ENCODE measurements around the gene DAAM2. TPM values are rescaled to one million over a fixed set of nuclear protein-coding genes. Genes with fewer than 3 reads are reported as not detected.

The DAAM2 gene
- total RNA-seq, 2 donors from 2014 or later = 10.1 to 12.2 TPM

DNA sequence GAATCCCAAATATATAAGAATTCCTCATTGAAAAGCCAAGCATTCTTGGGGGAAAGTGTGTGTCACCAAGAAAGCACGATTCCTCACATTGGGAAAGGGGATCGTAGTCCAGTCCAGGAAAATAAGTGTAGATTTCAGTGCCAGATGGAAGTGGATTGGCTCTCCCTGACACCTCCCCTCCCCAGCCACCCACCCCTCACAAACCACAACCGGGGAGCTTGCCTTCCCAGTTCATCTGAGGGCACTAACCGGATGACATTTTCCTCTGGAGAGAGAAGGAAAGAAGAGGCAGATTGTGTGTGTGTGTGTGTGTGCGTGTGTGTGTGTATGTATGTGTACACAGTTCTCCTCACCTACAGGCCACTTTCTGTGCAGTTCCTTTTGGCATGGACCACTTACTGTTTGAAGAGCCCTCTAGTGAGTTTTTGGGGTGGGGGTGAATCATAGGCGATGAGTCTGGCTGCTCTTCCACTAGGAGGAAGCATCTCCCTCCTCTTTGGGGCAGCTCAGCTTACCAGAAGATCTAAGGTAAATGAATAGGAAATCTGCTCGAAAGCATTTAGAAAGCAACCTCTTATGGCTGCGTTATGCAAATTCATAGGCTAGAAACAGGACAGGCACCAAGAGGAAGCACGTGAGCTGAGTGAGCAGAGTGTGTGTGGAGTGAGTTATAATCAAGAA is 20.8 kb downstream of the DAAM2 start:
- H3K4me3 ChIP-seq = no peak overlapping the region
- no peaks in the 10 kb centered on the region for H3K9me3 ChIP-seq
- H3K27ac ChIP-seq = no peak overlapping the region
- intact Hi-C loops (cut with DNase I) = no loop called here
- 63 to 68% methylated on average over 9 of the region's 9 CpGs for WGBS, 2 donors
- ATAC-seq (peak; percentile 53), DNase-seq (peak in 2 of 4 donors; percentile 18 to 48)
- no peaks in the 10 kb centered on the region for H3K27me3 ChIP-seq
- TF ChIP-seq, protein P1, sequence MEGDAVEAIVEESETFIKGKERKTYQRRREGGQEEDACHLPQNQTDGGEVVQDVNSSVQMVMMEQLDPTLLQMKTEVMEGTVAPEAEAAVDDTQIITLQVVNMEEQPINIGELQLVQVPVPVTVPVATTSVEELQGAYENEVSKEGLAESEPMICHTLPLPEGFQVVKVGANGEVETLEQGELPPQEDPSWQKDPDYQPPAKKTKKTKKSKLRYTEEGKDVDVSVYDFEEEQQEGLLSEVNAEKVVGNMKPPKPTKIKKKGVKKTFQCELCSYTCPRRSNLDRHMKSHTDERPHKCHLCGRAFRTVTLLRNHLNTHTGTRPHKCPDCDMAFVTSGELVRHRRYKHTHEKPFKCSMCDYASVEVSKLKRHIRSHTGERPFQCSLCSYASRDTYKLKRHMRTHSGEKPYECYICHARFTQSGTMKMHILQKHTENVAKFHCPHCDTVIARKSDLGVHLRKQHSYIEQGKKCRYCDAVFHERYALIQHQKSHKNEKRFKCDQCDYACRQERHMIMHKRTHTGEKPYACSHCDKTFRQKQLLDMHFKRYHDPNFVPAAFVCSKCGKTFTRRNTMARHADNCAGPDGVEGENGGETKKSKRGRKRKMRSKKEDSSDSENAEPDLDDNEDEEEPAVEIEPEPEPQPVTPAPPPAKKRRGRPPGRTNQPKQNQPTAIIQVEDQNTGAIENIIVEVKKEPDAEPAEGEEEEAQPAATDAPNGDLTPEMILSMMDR (IDR thresholded peaks at IDR 0.05) = no peak
- no peak for TF ChIP-seq POLR2A (IDR thresholded peaks at IDR 0.05)
- no peaks in the 10 kb centered on the region for H3K4me1 ChIP-seq
- no peaks in the 10 kb centered on the region for H3K36me3 ChIP-seq (replicated peaks in 1 of 2; ENCODE audit: insufficient read depth in 1 of 2, low read depth in 2 of 2)

DNA sequence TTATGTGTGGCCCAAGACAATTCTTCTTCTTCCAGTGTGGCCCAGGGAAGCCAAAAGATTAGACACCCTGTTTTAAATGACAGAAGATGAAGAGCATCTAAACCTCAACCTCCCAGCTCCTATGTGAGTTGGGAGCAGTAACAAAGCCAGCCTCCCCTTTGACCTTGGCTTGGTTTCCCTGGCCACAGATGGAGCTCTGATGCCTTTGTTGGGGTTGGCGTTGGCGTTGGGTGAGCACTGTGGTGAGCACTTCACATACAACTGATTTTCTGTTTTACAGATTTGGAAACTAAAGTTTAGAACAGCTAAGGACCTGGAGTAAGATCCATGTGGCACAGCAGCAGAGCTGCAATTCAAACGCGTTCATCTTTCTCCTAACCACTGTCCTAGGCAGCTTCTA is 22.1 kb downstream of the DAAM2 start:
- 97 to 98% methylated on average over 4 of the region's 4 CpGs for WGBS, 2 donors
- ATAC-seq (no peak), DNase-seq (no peak)
- intact Hi-C loops (cut with DNase I) = no loop called here
- H3K4me3 ChIP-seq = no peak overlapping the region
- H3K4me1 ChIP-seq = no peaks in the 10 kb centered on the region
- no peaks in the 10 kb centered on the region for H3K36me3 ChIP-seq (replicated peaks in 1 of 2; ENCODE audit: insufficient read depth in 1 of 2, low read depth in 2 of 2)
- H3K27ac ChIP-seq = no peak overlapping the region
- TF ChIP-seq, protein P1 (IDR thresholded peaks at IDR 0.05) = no peak
- no peaks in the 10 kb centered on the region for H3K9me3 ChIP-seq
- H3K27me3 ChIP-seq = no peaks in the 10 kb centered on the region

DNA sequence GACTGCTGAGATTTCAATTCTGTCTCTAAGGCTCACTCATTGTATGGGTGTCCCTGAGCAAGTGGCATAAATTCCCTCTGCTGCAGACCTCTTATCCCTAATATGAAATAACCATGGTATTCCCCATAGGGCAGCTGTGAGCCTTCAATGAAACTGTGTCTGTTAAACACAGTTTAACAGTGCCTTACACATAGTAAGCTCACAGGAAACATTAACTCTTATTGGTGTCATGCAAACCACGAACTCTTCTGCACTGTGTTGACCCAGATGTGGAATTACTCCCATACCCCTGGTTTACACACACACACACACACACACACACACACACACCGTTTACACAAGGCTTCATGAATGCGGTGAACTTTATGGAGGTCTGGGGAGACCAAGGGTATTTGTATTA is 23.2 kb downstream of the DAAM2 start:
- Histone ChIP-seq H3K9me3 (no peaks in the 10 kb centered on the region), H3K27me3 (no peaks in the 10 kb centered on the region), H3K4me1 (no peaks in the 10 kb centered on the region), H3K4me3 (no peak overlapping the region), H3K27ac (no peak overlapping the region), H3K36me3 (replicated peaks in 1 of 2; ENCODE audit: insufficient read depth in 1 of 2, low read depth in 2 of 2) (no peaks in the 10 kb centered on the region)
- WGBS, 2 donors = 70 to 82% methylated on average over 3 of the region's 3 CpGs
- ATAC-seq (no peak), DNase-seq (no peak)
- intact Hi-C loops (cut with DNase I) = no loop called here
- TF ChIP-seq, protein P1 (IDR thresholded peaks at IDR 0.05) = no peak
- no peak for TF ChIP-seq POLR2A (IDR thresholded peaks at IDR 0.05)

- no peak for DNase-seq
- no peak for TF ChIP-seq POLR2A (IDR thresholded peaks at IDR 0.05)
- TF ChIP-seq, protein P1 (IDR thresholded peaks at IDR 0.05) = no peak
- Histone ChIP-seq H3K4me1 (no peaks in the 10 kb centered on the region), H3K27ac (no peak overlapping the region), H3K9me3 (no peaks in the 10 kb centered on the region), H3K36me3 (replicated peaks in 1 of 2; ENCODE audit: insufficient read depth in 1 of 2, low read depth in 2 of 2) (no peaks in the 10 kb centered on the region), H3K27me3 (no peaks in the 10 kb centered on the region), H3K4me3 (no peak overlapping the region)
- ATAC-seq = no peak
- intact Hi-C loops (cut with DNase I) = no loop called here
- WGBS, 2 donors = 82 to 85% methylated on average over 7 of the region's 7 CpGs
These were observed 24.6 kb downstream of the DAAM2 start for GRCh38 chr6:39816747-39817146.

- H3K36me3 ChIP-seq (replicated peaks in 1 of 2; ENCODE audit: insufficient read depth in 1 of 2, low read depth in 2 of 2) = no peaks in the 10 kb centered on the region
- 77 to 100% methylated on average over 2 of the region's 2 CpGs for WGBS, 2 donors
- no peaks in the 10 kb centered on the region for H3K27me3 ChIP-seq
- no peak for ATAC-seq
- no peak overlapping the region for H3K4me3 ChIP-seq
- peaks cover 1% of the 10 kb centered on the region for H3K4me1 ChIP-seq
- TF ChIP-seq, protein P1 (IDR thresholded peaks at IDR 0.05) = no peak
- TF ChIP-seq POLR2A (IDR thresholded peaks at IDR 0.05) = no peak
- peak in 1 of 4 donors; percentile 44 for DNase-seq
- H3K9me3 ChIP-seq = no peaks in the 10 kb centered on the region
- H3K27ac ChIP-seq = peak overlapping the region in 1 of 4 donors; percentile 16
- intact Hi-C loops (cut with DNase I) = no loop called here
These were observed 26.5 kb downstream of the DAAM2 start for GRCh38 chr6:39818695-39819094.

All from body of pancreas (tissue), 4 donors.